Thoracic aorta (tissue), 2 donors: ENCODE results near the gene ERV3-1. TPM values are rescaled to one million over a fixed set of nuclear protein-coding genes. Genes with fewer than 3 reads are reported as not detected.
"Not testable (repeated sequence)": the region's sequence is repeated elsewhere in the genome, so short reads cannot be mapped to it uniquely, and the experiment has no call there.

Experiments
- ATAC-seq: fragments of 150-250 bp; one replicate; pipeline ENCODE4 v1.8.0; 2017; ENCODE audit warnings: low read depth; ENCODE audit not compliant: insufficient number of reproducible peaks, low FRiP score
- DNase-seq: peaks from one replicate; pipeline ENCODE4 v3.0.0-alpha.2; 2020; ENCODE audit warnings: low spot score
- H3K27ac ChIP-seq, 2 donors: fragments of 200-600 bp; sonication (generic); 1 replicate in 1 of 2; 2 replicates in 1 of 2; pipeline ENCODE4 v1.5.1; 2016; ENCODE audit warnings: mild to moderate bottlenecking in 2 of 2, moderate library complexity in 2 of 2
- H3K27me3 ChIP-seq: fragments of 200-600 bp; sonication (generic); replicated peaks from 2 replicates; pipeline ENCODE4 v1.6.0; 2016; ENCODE audit warnings: mild to moderate bottlenecking; ENCODE audit not compliant: insufficient read depth
- H3K36me3 ChIP-seq: fragments of 200-600 bp; sonication (generic); one replicate; pipeline ENCODE4 v1.5.1; 2016
- H3K4me1 ChIP-seq, 2 donors: fragments of 200-600 bp; sonication (generic); 1 replicate in 1 of 2; 2 replicates in 1 of 2; pipeline versions ENCODE4 v1.5.1 to v1.6.0; 2016; ENCODE audit warnings: low read depth in 2 of 2, mild to moderate bottlenecking in 1 of 2; ENCODE audit not compliant: control insufficient read depth in 1 of 2
- H3K4me3 ChIP-seq: fragments of 200-600 bp; sonication (generic); 2 replicates; pipeline ENCODE4 v1.5.1; 2016; ENCODE audit warnings: mild to moderate bottlenecking
- H3K9me3 ChIP-seq: fragments of 200-600 bp; sonication (generic); 2 replicates; pipeline ENCODE4 v1.5.1; 2016
- total RNA-seq, 2 donors: library from RNA; depleted of rRNA; stranded (reverse); fragments of >200 nt; gene quantifications; one replicate each; pipeline versions ENCODE4 v1.1.0 to v1.2.3, GENCODE V29; 2016
- TF ChIP-seq, protein P1 (sequence below): fragments of 200-600 bp; sonication (generic); IDR thresholded peaks from one replicate; pipeline ENCODE4 v1.5.1; 2019; ENCODE audit warnings: antibody characterized with exemption

ERV3-1 gene, protein sequence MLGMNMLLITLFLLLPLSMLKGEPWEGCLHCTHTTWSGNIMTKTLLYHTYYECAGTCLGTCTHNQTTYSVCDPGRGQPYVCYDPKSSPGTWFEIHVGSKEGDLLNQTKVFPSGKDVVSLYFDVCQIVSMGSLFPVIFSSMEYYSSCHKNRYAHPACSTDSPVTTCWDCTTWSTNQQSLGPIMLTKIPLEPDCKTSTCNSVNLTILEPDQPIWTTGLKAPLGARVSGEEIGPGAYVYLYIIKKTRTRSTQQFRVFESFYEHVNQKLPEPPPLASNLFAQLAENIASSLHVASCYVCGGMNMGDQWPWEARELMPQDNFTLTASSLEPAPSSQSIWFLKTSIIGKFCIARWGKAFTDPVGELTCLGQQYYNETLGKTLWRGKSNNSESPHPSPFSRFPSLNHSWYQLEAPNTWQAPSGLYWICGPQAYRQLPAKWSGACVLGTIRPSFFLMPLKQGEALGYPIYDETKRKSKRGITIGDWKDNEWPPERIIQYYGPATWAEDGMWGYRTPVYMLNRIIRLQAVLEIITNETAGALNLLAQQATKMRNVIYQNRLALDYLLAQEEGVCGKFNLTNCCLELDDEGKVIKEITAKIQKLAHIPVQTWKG
- total RNA-seq, result 10 to 100 TPM; 21.8 to 28.6 TPM

DNA sequence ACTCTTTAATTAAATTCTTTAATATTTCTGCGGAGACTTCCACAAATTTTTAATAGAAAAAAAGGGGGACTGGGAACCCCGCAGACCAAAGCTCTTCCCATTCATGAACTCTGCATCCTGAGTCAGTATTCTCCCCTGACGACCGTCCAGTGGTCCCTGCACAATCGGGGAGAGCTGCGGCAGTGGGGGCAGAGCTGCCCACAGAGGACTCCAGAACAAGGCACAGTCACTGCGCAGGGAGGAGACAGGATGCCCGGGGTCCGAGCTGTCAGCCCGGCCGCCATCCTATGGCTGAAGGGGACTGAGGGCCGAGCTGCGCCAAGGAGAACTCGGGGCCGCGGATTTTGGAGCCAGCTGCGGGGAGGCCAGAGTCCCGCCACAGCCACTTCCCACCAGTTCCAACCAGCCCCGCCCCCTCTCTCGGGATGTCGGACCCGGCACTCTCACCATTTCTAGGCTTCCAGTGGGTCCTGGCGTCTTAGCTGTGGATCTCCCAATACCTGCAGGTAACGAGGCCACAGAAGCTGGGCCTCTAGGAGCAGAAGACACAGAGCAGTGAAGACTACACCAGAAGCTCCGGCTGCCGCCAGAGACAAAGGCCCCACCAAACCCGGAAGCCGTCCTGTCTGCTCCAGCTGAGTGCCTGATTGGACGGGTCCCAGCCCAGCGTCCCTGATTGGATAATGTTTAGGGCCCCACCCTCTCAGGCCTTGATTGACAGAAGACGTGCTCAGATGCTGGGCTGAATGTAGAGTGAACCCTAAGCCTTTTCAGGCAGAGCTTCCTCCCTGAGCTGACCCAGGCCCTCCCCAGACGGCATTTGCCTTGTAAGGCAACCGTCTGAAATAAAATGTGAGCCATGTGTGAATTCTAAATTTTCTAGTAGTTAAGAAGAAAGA, at the start of gene ERV3-1:
TSS of gene ERV3-1 (minus strand) at position 594 of the 899 bp plus-strand sequence. CDS start 13,661 bp downstream, outside the sequence.
- Histone ChIP-seq H3K36me3 (no peaks in the 10 kb centered on the region), H3K4me1 (peaks cover 12 to 31% of the 10 kb centered on the region in 2 donors), H3K27me3 (no peaks in the 10 kb centered on the region), H3K9me3 (no peaks in the 10 kb centered on the region), H3K27ac (peak within 1 kb of the TSS; percentile 84 to 85), H3K4me3 (peak within 1 kb of the TSS; percentile 93)
- TF ChIP-seq, protein P1, sequence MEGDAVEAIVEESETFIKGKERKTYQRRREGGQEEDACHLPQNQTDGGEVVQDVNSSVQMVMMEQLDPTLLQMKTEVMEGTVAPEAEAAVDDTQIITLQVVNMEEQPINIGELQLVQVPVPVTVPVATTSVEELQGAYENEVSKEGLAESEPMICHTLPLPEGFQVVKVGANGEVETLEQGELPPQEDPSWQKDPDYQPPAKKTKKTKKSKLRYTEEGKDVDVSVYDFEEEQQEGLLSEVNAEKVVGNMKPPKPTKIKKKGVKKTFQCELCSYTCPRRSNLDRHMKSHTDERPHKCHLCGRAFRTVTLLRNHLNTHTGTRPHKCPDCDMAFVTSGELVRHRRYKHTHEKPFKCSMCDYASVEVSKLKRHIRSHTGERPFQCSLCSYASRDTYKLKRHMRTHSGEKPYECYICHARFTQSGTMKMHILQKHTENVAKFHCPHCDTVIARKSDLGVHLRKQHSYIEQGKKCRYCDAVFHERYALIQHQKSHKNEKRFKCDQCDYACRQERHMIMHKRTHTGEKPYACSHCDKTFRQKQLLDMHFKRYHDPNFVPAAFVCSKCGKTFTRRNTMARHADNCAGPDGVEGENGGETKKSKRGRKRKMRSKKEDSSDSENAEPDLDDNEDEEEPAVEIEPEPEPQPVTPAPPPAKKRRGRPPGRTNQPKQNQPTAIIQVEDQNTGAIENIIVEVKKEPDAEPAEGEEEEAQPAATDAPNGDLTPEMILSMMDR, result no peak
- peak; percentile 97 for ATAC-seq
- DNase-seq, result peak; percentile 90

DNA sequence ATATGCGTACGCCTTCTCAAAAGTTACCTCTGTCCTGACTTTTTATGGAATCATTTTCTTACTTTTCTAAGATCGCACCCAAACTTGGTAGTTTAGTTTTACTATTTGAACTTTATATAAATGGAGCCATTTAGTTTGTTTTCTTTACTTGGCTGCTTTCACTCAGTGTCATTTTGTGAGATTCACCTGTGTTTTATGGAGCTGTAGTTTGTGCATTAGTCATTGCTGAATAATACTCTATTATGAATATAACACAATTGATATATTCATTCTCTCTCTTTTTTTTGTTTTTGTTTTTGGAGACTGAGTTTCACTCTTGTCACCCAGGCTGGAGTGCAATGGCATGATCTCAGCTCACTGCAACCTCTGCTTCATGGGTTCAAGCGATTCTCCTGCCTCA, 49.3 kb upstream of the ERV3-1 start:
- H3K27me3 ChIP-seq, H3K9me3 ChIP-seq, H3K36me3 ChIP-seq, DNase-seq, H3K4me3 ChIP-seq, ATAC-seq, H3K27ac ChIP-seq, H3K4me1 ChIP-seq: not testable (repeated sequence)

DNA sequence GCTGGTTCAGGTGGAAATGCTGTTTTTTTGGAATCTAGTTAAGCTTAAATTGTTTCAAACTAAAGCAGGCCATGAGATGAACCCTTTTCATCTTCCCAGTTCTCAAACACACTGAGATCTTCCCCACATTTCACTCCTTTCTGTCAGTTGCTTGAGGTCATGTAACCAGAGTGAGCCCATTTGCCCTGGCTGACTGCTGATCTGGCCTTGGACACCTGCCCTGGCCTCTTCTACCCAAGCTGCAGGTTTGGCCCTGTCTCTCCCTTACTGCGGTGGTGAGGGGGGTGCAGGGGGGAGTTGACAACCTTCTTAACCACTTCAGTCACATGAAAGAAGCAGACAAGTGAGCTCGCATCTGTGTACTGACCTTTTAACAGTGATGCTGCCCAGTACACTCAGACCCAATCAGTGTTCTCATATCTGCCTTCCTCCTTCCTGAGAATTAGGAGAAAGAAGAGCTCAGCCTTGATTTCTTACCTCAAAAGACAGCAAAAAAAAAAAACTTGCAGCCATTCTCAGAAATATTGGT, 48.0 kb upstream of the ERV3-1 start:
- DNase-seq, H3K27ac ChIP-seq, H3K27me3 ChIP-seq, H3K4me3 ChIP-seq, H3K36me3 ChIP-seq, H3K4me1 ChIP-seq, ATAC-seq, H3K9me3 ChIP-seq: not testable (repeated sequence)

DNA sequence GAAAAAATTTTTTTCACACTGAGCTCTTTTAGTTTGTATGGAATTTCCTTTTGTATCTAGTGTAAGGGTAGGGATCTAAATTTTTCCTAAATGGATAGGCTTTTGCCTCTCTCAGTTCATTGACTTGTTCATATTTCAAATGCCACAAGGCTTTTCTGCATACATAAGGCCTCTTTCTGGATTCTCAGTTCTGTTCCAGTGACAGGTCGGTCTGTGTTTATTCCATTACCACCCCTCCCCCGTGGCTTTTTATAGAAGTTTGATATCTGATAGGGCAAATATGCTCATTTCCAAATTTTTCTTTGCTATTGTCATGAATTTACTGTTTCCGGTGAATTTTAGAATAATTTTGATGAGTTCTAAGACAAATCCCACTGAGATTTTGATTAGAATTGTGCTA, 45.2 kb upstream of the ERV3-1 start:
- H3K9me3 ChIP-seq, DNase-seq, ATAC-seq, H3K4me1 ChIP-seq, H3K4me3 ChIP-seq, H3K36me3 ChIP-seq, H3K27ac ChIP-seq, H3K27me3 ChIP-seq: not testable (repeated sequence)

DNA sequence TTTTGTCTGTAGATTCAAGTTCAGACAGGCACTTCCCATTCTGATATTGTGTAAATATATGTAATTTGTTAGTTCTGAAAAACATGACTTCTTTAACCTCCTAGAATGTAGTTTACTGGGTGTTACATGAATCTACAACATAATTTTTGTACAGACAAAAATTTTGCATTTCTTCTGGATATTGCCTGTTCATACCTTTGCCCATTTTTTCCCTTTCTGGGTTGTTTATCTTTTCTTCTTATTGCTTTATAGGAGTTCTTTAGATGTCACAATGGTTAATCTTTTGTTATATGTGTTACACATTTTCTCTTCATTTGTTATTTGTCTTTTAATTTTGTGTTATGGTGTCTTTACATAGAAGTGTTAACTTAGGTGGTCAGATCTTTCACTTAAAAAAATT, 44.7 kb upstream of the ERV3-1 start:
- not testable (repeated sequence) for H3K27ac ChIP-seq, H3K36me3 ChIP-seq, H3K27me3 ChIP-seq, DNase-seq, H3K4me3 ChIP-seq, ATAC-seq, H3K9me3 ChIP-seq, H3K4me1 ChIP-seq

DNA sequence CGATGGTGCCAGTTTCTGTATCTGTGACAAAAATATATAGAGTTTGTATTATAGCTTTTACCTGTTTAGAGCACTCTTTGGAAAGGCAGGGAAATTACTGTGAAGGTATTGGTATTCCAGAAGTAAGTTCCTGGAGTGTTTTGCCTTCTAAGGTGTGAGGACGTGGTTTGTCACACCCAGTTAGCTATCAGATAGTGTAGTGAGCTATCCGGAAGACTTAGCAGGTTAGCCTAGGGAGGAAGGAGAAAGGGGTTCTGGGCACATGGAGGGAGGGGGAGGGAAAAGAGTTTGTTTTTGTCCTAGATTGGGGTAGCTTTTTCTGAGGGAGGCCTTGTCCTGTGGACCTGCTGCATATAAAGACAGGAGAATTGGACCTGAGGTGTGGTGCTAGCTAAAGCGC, 39.8 kb upstream of the ERV3-1 start:
- not testable (repeated sequence) for H3K36me3 ChIP-seq, H3K4me1 ChIP-seq, DNase-seq, H3K27ac ChIP-seq, H3K4me3 ChIP-seq, H3K9me3 ChIP-seq, H3K27me3 ChIP-seq, ATAC-seq

DNA sequence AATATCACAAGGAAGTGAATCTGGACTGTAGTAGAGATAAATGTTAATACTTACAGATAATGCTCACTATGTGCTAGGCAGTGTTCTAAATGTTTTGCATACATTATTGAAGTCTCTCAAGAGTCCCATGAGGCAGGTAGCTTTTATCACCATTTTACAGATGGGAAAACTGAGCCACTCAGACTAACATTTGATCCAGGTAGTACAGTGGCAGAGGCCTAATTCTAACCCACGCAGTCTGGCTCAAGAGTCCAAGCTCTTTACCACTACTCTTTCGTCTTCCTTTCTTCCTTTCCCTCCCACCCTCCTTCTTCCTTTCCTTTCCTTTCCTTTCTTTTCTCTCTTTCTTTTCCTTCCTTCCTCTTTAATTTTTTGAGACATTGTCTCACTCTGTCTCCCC, 39.1 kb upstream of the ERV3-1 start:
- DNase-seq, H3K4me1 ChIP-seq, H3K4me3 ChIP-seq, H3K27ac ChIP-seq, ATAC-seq, H3K27me3 ChIP-seq, H3K9me3 ChIP-seq, H3K36me3 ChIP-seq: not testable (repeated sequence)

DNA sequence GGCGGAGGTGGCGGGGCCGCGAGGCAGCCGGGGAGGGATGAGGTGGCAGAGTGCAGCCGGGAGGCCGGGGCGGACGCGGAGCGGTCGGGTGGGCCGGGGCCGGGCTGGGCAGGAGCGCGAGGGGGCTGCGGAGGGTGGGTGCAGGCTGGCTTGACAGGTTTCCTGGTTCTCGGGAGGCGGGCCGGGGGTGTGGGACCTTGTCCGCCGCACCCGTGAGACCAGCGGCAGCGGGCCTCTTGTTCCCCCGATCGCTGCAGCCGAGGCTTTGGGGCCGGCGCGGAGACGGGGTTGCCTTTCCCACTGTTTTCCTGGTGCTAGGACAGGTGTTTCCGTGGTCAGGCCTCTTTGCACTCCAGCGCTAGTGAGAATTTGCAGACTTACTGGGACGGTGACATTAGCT, 32.3 kb upstream of the ERV3-1 start:
- ATAC-seq, DNase-seq, H3K9me3 ChIP-seq, H3K36me3 ChIP-seq, H3K27me3 ChIP-seq: not testable (repeated sequence)
- peaks cover 4 to 11% of the 10 kb centered on the region in 2 donors for H3K4me1 ChIP-seq
- H3K4me3 ChIP-seq, result peak overlapping the region; percentile 86
- peak overlapping the region in 1 of 2 donors; percentile 41 for H3K27ac ChIP-seq
